T1000 (cell line): ENCODE measurements around the gene TTC9C.
A peak's percentile ranks its signal among the peaks of the same experiment; 100 is the strongest.
"Not testable (repeated sequence)": the region's sequence is repeated elsewhere in the genome, so short reads cannot be mapped to it uniquely, and the experiment has no call there.

Source experiments
- DNase-seq: peaks from one replicate; lab custom pipeline; 2025; ENCODE audit warnings: mixed read lengths; lab: John Stamatoyannopoulos, UW

The TTC9C gene, protein sequence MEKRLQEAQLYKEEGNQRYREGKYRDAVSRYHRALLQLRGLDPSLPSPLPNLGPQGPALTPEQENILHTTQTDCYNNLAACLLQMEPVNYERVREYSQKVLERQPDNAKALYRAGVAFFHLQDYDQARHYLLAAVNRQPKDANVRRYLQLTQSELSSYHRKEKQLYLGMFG

DNA sequence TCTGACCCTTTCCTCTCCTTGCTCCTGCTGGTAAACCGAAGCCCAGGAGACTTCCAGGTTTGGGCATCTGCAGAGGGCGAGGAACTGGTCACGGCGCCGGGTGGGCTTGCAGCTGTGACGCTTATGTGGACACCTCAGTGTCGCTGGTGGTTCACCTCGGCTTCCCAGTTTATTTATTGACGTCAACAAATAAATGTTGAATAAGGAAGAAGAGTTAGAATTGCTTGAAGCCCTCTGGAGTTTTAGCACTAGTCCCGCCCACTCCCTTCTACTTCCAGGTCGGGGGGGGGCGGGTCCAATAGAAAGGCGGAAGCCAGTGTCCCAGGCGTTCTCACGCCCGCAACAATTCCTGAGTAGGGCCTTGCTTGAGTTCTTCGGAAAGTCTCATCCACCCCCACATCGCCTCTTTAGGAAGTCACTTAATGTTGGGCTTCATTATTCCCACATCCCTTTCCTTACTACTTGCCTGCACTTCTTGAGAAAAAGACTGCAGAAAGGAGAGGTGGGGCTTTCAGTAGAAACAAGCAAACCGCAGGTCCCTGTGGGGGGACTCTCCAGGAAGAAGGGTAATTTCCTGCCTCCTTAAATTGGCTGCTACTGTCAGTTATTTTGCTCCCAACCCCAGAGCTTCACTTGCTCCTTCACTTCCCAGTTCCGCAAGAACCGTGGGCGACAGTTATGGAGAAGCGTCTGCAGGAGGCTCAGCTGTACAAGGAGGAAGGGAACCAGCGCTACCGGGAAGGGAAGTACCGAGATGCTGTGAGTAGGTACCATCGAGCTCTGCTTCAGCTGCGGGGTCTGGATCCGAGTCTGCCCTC lies at the start of gene TTC9C:
TSS of gene TTC9C (plus strand) at position 316 of the 818 bp plus-strand sequence. CDS start at position 679, 363 bp downstream.
- peak; percentile 52 for DNase-seq

DNA sequence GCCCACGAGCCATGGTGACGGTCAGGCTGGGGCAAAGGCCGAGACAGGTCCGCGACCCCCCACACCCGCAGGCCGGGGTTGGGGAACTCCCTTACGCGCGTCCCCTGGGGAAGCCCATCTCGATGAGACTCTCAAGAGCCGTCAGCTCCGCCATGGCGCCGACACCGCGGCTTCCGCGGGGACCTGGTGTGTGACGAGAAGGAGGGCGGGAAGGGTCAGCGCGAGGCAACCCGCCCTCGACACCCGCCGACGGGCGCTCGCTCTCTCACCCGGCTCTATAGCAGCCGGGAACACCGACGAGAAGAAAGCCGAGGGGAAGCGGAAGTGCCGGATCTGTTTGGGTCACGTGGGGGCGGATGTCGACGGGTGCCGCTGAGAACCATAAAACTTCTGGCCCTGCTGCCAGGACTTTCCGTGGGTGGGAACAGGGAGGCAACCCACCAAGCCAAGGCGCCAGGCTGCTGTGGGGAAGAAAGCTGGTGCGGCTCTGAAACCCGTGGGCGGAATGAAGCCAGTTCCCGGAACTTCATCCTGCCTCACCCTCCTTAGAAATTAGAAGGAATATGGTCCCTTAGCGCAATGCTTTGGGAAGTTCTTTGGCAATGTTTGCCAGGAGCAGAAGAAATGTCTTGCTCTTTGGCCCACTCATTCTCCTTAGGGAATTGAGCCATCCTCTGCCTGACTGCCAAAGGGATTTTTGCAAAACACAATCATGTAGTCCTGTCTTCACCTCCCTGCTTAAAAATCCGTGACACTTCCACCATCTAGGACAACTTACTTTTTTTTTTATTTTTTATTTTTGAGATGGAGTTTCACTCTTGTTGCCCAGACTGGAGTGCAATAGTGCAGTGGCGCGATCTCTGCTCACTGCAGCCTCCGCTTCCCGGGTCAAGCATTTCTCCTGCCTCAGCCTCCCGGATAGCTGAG lies 49.3 kb upstream of the TTC9C start, which contains the start of gene UBXN1:
TSS of gene UBXN1 (minus strand) at position 304 of the 927 bp plus-strand sequence. CDS start at position 154, 150 bp downstream.
- DNase-seq: peak; percentile 78

DNA sequence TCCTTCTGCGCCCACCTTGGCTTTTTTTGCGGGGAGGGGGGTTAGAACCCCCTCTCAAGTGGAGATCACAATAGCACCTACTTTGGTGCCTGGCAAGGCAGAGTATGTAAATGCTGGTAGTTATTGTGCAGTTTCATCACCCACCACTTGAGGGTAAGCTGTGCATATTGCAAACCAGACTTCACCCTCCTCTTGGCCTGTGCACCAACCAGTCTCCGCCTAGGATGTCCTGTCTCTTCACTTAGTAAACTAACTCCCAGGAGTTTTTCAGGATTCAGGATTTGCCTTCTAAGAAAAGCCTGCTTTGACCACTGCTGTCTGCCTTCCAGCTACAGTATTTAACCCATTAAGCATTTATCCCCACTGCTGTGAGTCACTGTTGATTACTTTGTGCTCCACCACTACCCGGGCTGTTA lies 47.5 kb upstream of the TTC9C start:
- peak; percentile 55 for DNase-seq

DNA sequence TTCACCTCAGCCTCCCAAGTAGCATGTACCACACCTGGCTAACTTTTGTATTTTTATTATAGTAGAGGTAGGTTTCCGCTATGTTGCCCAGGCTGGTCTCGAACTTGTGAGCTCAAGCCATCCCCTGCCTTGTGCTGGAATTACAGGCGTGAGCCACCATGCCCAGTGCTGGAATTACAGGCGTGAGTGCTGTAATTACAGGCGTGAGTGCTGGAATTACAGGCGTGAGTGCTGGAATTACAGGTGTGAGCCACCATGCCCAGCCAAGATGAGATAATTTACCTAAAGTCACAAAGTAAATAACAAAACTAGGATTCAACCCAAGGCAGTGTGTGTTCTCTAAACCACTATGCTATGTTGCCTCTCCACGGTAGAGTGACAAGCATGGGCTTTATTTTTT lies 45.8 kb upstream of the TTC9C start:
- DNase-seq: no peak

DNA sequence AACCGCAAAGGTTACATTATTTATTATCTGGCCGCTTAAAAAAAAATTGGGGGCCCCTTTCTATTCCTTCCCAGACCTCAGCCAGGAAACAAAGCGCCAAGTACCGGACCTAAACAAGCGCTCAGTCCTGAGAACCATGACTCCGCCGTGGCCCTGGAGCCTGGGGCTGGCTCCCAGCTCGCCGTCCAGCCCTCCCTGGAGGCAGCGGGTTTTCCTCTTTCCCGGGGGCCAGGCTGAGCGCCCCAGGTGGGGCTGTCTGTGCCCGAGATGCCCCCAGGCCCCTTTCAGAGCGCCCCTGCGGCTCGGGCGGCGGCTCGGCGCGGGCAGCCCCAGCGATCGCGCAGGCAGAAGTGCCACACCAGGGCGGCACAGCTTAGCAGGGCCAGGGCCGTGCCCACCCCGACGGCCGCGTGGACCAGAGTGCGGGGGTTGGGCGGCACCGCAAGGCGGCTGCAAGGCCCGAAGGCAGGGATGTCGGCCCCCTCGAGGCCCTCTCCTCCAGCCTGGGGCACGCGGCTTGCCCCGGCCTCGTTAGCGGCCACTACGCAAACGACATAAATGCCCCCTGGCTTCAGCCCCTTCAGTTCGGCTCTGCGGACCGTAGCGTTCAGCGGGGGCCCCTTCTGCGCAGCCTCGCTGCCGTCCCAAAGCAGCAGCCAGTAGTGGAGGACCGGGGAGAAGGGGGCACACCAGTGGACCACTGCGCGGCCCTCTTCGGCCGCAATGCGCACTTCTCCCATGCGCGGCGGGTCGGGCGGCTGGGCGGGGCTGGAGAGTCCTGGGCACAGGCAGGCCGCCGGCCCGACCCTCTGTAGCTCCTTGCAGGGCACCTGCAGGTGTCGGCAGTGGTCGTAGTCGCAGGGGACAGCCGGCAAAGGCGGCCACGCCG lies 40.5 kb upstream of the TTC9C start:
- DNase-seq: no peak

DNA sequence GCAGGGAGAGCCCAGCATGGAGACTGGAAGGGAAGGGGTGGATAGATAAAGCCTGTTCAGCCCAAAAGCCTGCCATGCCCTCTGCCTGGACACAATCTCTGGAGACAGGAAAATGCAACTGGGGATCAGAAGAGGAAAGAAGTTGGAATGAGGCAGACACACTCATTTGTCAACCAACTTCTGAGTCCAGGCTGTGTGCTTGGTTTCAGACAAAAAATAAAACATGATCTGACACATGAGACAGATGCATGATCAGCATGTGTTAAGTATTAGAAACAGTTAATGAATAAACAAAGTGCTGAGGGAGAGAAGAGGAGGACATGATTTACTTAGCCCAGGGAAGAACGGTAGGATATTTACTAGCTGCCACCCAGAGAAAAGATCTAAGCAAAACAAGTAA lies 39.8 kb upstream of the TTC9C start:
- no peak for DNase-seq

DNA sequence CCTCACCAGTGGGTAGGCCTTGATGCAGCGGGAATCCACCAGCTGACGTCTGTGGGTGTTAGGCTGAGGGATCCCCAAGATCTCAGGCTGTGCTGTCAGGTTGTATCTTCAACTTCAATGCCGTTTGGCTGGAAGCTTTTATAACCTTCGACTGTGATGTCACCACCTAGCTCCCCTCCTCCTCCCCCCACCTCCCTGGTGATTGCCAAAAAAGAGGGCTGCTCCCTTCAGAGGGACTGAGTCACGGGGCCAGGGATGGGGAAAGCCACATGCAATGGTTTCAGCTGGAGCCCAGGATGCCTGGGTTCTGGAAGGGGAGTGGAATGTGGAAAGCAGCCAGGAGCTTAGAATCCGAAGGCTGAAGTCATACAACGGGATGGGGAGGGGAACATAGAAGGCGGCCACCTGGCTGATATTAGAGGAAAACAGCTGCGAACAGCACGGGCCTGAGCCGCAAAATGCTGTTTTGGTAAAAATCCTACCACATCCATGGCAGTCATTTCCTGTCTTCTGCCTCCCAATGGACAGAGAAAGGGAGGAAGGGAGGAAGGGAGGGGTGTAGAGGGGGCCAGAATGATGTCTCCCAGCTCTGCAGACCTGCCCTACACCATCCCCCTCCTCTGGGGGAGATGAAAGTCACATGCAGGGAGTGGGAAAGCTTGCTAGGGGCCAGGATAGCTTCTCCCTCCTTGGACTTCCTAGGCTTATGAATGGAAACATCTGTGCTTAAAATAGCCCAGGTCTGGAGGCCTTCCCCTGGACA lies 38.7 kb upstream of the TTC9C start, which contains the start of gene LRRN4CL:
TSS of gene LRRN4CL (minus strand) at position 110 of the 763 bp plus-strand sequence. CDS start 1,022 bp downstream, outside the sequence.
- peak; percentile 71 for DNase-seq

DNA sequence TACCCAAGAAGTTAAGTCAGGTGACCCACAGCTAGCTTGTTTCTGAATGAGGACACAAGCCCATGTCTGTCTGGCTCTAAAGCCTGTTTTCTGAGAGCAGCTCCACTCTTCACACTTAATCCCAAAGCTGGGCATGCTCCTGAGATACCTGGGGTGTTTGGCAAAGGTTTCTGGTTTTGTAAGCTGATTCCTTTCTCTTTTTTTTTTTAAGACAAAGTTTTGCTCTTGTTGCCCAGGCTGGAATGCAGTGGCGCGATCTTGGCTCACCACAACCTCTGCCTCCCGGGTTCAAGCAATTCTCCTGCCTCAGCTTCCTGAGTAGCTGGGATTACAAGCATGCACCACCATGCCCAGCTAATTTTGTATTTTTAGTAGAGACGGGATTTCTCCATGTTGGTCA lies 34.7 kb upstream of the TTC9C start:
- not testable (repeated sequence) for DNase-seq

DNA sequence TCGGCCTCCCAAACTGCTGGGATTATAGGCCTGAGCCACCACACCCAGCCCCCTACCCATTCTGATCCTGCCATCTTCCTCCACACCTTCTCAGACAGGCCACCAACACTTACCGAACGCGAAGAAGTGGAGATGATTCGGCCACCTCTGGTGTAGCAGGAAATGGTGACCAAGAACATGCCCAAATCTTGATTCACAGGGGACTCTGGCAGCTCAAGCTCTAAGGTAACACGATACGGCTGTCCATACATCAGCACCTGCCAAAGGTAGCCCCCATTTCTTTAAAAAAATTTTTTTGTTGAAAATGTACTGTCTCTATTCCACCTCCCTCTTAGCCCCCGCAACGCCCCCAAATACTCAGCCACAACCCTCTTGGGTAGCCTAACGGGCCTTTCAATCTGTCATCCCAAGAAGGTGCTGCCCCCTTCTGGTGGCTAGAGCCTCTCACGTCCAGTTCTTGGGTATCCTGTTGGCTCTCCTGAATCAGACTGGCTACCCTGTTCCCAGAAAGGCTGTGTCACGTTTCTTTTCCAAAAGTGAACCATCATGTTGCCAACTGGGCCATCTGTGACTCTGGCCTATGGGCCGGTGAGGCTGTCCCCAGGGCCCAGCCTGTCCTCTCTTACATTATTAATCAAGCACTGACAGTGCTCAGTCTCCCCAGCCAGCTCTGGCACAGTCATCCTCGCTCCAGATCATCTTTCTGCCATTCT lies 33.7 kb upstream of the TTC9C start:
- peak; percentile 41 for DNase-seq

DNA sequence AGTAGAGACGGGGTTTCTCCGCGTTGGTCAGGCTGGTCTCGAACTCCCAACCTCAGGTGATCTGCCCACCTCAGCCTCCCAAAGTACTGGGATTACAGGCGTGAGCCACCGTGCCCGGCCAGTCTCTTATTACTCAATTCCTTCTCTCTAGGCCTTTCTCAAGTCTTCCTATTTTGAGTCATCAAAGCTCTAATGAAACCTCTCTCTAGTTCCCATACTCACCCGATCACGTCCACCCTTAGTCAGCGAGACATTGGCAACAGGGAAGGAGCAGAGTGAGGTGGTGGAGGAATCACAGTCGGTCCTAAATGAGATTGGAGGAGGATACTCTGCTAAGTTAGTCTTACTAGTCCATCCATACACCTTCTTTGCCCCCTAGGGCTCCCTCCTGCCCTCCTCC lies 26.0 kb upstream of the TTC9C start:
- DNase-seq: no peak

DNA sequence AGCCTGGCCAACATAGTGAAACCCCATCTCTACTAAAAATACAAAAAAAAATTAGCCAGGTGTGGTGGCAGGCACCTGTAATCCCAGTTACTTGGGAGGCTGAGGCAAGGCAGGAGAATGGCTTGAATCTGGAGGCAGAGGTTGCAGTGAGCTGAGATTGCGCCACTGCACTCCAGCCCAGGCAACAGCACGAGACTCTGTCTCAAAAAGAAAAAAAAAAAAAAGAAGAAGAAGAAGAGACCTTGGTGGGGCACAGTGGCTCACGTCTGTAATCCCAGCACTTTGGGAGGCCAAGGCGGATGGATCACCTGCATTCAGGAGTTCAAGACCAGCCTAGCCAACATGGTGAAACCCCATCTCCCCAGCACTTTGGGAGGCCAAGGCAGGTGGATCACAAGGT lies 24.4 kb upstream of the TTC9C start:
- not testable (repeated sequence) for DNase-seq

DNA sequence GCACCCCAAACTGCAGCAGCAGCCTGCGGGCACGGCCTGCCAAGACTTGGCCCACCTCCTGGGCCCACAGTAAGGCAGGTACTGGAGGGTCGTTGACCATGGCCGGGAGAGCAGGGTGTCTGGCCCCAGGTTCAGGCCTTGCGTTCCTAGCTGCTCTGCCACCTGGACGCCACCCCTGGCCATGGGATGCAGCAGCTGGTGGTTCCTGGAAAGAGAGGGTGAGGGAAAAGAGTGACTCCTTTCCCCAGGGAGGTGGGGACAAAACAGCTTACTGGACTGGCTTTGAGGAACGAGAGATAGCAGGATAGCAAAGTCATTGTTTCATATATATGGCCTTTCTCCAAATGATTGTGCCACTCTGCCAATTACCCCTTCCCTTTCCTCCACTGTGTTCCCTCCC lies 22.9 kb upstream of the TTC9C start:
- DNase-seq: no peak

DNA sequence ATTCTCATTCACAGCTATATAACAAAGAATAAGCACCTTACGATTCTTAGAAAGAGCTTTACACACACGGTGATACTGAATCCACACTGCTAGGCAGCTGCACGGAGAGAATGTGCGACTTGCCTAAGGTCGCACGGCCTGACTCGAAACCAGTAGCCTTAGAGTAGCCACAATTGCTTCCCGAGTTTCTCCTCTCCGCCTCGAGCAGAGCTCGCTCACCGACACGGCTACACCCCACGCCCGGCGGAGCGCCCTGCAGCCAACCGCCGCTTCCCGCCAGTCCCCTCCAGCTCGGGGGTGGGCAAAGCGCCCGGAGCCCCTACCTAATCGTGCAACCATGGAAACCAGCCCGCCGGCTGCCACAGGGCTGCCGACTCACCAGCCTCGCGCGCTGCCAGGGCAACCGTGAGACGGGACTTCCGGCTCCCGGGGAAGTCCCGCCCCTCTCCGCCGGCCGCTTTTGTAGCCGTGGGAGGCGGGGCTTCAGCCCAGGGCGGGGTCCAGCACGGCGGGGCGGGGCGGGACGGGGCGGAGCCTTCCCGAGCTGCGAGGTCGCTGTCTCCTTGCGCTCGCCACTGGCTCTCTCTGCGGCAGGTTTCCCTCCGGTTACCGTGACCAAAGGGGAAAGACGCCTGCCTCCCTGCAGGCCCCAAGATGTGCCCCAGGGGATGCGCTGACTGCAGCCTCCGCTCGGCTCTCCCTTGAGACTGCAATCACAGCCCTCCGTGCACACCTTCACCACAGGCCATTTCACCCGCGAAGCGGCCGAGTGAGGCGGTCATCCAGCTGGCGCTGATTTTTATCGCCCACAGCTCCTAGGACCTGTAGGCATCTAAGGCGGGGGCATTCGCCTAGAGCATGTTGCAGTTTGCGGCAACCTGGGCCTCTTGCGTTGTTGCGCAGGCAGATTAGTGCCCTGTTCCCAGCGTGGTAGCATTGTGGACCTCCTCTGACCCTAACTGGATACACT lies 22.1 kb upstream of the TTC9C start:
- peak; percentile 96 for DNase-seq

DNA sequence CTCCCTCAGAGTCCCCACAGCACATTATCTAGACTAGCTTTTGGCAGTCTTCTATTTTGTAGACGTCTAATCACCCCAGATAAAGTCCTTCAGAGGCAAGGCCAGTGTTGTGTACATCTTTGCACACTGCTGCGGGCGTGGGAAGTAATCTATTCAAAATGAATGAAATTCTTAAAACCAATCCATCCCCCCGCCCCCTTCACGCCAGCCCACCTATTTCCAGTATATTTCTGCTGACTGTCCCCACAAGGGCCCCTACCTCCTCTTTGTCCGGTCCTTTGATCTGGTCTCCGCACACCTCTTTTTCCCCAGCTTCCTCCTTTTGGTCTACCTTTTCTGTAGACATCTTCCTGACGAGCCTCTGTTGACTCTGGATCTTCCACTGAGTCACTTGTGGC lies 21.4 kb upstream of the TTC9C start:
- DNase-seq: no peak

DNA sequence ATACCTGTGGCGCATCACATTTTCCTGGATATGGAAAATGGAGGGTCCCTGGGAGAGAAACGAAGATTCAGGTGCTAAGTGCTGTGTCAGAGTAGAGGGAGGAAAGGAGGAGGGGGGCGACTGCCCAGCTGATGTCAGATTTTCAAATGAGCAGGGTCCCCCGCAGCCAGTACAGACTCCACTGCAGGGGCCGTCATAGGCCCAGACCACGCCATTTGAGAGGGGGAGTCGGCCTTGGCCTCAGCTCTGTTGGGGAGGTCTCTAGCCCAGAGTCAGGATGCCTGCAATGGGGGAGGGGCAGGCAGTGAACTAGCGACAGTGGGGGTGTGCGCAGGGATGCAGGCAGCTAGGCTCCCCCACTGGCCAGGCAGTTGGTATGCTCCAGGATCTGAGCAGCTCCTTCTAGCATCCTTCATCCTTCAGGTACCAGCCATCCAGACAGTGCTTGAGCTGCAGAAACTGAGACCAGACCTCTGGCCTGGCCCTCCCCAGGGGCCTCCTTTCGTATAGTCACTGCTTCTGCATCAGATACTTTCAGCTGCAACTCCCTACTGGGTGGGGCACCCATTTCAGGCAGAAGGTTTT lies 20.9 kb upstream of the TTC9C start, which contains the start of the genes BSCL2 and GNG3:
TSS of gene BSCL2 (minus strand) at position 148 of the 585 bp plus-strand sequence. CDS start 229 bp downstream, outside the sequence.
TSS of gene GNG3 (plus strand) at position 400 of the 585 bp plus-strand sequence. CDS start 620 bp downstream, outside the sequence.
- no peak for DNase-seq

DNA sequence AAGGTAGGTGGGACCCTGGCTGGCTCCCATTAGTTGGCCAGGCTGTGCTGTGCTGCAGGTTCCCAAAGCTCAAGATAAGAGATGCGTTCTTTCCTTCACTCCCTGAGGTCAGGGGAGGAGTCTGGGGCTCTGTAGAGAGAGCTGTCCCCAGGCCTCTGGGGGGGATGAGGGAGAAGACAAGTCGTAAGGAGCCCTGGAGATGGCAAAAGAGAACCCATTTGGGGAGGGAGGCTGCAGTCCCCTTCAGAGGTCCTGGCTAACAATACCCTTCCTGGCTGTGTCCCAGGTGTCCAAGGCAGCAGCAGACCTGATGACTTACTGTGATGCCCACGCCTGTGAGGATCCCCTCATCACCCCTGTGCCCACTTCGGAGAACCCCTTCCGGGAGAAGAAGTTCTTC lies 19.9 kb upstream of the TTC9C start:
- no peak for DNase-seq

DNA sequence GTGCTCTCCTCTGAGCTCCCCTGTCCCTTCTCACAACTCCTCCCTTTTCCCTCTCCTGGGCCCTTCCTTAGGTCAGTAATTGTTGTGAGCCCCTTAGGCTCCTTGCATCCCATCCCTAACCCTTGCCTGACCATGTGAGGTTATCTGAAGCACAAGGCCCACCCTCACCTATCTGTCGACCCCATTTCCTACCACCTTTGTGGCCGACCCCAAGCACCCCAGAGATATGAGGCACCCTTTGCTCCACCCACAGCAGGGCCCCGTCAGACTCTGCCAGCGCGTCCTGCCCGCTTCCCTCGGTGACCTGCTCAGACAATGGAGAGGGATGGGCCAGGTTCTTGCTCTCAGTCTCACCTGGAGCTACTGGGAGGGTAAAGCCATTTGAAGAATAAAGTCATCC lies 19.5 kb upstream of the TTC9C start:
- DNase-seq: no peak
